Measurements from ENCODE around the gene CTNNBL1.

The CTNNBL1 gene

GRCh38 chr20:37912874-37913273 lies 219.0 kb downstream of the CTNNBL1 start:
- H3K27me3 ChIP-seq (replicated peaks; ENCODE audit: control insufficient read depth, insufficient read depth, low read length), result no peaks in the 10 kb centered on the region
- DNase-seq (ENCODE audit: extremely low read depth, insufficient read length), result no peak
- H3K36me3 ChIP-seq (ENCODE audit: control insufficient read depth, insufficient read depth, low read length), result no peaks in the 10 kb centered on the region
- no peak overlapping the region for H3K4me3 ChIP-seq (replicated peaks; ENCODE audit: low read depth, low read length)
- TF ChIP-seq, protein P1, sequence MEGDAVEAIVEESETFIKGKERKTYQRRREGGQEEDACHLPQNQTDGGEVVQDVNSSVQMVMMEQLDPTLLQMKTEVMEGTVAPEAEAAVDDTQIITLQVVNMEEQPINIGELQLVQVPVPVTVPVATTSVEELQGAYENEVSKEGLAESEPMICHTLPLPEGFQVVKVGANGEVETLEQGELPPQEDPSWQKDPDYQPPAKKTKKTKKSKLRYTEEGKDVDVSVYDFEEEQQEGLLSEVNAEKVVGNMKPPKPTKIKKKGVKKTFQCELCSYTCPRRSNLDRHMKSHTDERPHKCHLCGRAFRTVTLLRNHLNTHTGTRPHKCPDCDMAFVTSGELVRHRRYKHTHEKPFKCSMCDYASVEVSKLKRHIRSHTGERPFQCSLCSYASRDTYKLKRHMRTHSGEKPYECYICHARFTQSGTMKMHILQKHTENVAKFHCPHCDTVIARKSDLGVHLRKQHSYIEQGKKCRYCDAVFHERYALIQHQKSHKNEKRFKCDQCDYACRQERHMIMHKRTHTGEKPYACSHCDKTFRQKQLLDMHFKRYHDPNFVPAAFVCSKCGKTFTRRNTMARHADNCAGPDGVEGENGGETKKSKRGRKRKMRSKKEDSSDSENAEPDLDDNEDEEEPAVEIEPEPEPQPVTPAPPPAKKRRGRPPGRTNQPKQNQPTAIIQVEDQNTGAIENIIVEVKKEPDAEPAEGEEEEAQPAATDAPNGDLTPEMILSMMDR (IDR thresholded peaks at IDR 0.05; ENCODE audit: insufficient read depth, low read length, poor library complexity, severe bottlenecking), result no peak

DNA sequence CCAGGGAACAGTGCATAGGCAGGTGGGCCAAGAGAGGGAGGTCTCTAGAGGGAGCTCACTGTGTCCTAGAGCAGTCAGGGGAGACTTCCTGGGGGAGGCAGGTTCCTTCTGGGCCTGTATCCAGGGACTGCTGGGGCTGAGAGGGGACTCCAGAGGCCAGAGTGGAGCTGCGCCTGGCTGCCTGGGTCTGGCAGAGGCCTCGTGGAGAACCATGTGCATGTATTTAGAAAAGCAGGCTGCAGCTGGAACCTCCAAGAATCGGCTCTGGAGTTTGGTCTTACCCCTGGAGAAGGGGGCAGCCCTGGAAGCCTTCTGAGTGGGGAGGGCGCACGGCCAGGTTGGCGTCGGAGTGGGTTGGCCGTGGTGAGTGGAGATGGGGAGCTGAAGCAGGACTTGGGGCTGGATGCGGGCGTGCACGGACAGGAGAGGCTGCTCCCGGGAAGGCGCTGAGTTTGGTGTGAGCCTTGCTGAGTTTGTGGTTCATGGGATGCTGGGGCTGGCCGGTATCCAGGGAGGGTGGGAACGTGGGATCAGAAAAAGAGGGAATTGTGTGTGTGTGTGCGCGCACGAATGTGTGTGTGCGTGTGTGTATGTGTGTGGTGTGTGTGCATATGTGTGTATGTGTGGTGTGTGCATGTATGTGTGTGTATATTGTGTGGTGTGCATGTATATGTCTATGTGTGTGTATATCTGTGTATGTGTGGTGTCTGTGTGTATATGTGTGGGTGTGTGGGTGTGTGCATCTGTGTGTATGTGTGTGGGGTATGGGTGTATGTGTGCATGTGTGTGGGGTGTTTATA lies 219.9 kb downstream of the CTNNBL1 start:
- no peak for DNase-seq (ENCODE audit: extremely low read depth, insufficient read length)
- Histone ChIP-seq H3K36me3 (ENCODE audit: control insufficient read depth, insufficient read depth, low read length) (no peaks in the 10 kb centered on the region), H3K27me3 (replicated peaks; ENCODE audit: control insufficient read depth, insufficient read depth, low read length) (no peaks in the 10 kb centered on the region), H3K4me3 (replicated peaks; ENCODE audit: low read depth, low read length) (no peak overlapping the region)
- TF ChIP-seq, protein P1 (IDR thresholded peaks at IDR 0.05; ENCODE audit: insufficient read depth, low read length, poor library complexity, severe bottlenecking), result no peak

DNA sequence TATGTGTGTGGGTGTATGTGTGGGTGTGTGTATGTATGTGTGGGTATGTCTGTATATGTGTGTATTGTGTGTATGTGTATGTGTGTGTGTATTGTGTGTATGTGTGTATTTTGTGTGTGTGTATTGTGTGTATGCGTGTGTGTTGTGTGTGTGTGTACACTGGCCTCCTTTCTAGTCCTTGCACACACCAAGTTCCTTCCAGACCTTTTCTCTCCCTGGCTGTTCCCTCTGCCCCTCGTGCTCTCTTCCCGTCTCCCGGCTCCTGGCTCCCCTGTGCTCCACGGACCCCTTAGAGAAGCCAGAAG lies 220.5 kb downstream of the CTNNBL1 start:
- Histone ChIP-seq H3K4me3 (replicated peaks; ENCODE audit: low read depth, low read length) (no peak overlapping the region), H3K36me3 (ENCODE audit: control insufficient read depth, insufficient read depth, low read length) (no peaks in the 10 kb centered on the region), H3K27me3 (replicated peaks; ENCODE audit: control insufficient read depth, insufficient read depth, low read length) (no peaks in the 10 kb centered on the region)
- DNase-seq (ENCODE audit: extremely low read depth, insufficient read length), result no peak
- TF ChIP-seq, protein P1 (IDR thresholded peaks at IDR 0.05; ENCODE audit: insufficient read depth, low read length, poor library complexity, severe bottlenecking), result no peak

- no peak overlapping the region for H3K4me3 ChIP-seq (replicated peaks; ENCODE audit: low read depth, low read length)
- DNase-seq (ENCODE audit: extremely low read depth, insufficient read length), result peak; percentile 57
- TF ChIP-seq, protein P1 (IDR thresholded peaks at IDR 0.05; ENCODE audit: insufficient read depth, low read length, poor library complexity, severe bottlenecking), result no peak
- H3K36me3 ChIP-seq (ENCODE audit: control insufficient read depth, insufficient read depth, low read length), result no peaks in the 10 kb centered on the region
- no peaks in the 10 kb centered on the region for H3K27me3 ChIP-seq (replicated peaks; ENCODE audit: control insufficient read depth, insufficient read depth, low read length)
Measured at GRCh38 chr20:37914672-37915433, 221.0 kb downstream of the CTNNBL1 start.

DNA sequence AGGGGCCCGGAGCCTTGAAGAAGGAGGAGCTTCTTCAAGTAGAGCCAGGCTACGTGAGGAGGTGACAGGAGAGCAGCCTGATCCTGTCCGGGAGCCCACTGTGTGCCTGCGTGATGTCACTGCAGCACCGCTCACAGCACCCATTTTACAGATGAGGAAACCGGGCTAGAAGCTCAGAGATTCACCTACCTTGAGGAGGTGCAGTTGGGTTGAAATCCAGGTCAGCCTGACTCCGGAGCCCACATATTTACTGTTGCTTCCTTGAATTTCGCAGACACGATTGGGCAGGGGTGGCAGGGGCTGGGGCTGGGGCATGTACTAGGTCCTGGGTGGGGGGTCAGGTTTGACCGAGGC lies 221.6 kb downstream of the CTNNBL1 start:
- Histone ChIP-seq H3K4me3 (replicated peaks; ENCODE audit: low read depth, low read length) (no peak overlapping the region), H3K27me3 (replicated peaks; ENCODE audit: control insufficient read depth, insufficient read depth, low read length) (no peaks in the 10 kb centered on the region), H3K36me3 (ENCODE audit: control insufficient read depth, insufficient read depth, low read length) (no peaks in the 10 kb centered on the region)
- TF ChIP-seq, protein P1 (IDR thresholded peaks at IDR 0.05; ENCODE audit: insufficient read depth, low read length, poor library complexity, severe bottlenecking), result no peak
- no peak for DNase-seq (ENCODE audit: extremely low read depth, insufficient read length)

All from GM06990 (cell line).